Suprapubic skin (tissue), 3 donors: ENCODE results near the gene GPHA2.

Source experiments
- EP300 ChIP-seq: sonication (generic); formaldehyde crosslinking; IDR thresholded peaks from one replicate; pipeline ENCODE4 v1.6.1; 2017; ENCODE audit warnings: antibody characterized with exemption
- POLR2A ChIP-seq, 2 donors: fragments of 450-650 bp; IDR thresholded peaks; one replicate each; pipeline ENCODE4 v1.6.1; 2017; ENCODE audit warnings: antibody characterized with exemption in 2 of 2, mild to moderate bottlenecking in 2 of 2, moderate library complexity in 2 of 2
- TF ChIP-seq, protein P1 (sequence below), 2 donors: fragments of 200-600 bp in 1 of 2; fragments of 450-650 bp in 1 of 2; sonication (generic) in 1 of 2; IDR thresholded peaks; one replicate each; pipeline ENCODE4 v1.5.1; 2016 to 2019; ENCODE audit warnings: antibody characterized with exemption in 2 of 2, mild to moderate bottlenecking in 1 of 2, moderate library complexity in 1 of 2

DNA sequence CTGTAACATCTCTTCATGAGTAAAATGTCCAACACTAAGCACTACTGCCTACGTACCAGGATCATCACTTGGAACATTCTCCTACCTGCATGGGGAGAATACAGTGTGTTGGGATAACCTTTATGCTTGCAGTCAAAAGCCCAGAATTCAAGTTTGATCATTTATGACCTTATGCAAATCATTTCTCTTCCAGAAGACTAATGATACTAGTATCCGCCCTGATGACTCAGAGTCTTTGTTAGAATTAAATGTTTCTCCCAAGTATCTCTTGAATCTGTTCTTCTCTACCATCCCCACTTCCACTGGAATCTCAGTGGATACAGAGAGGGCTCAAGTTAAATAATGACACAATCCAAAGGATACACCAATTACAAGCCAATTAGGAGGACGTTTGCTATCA, 23.8 kb upstream of the GPHA2 start:
- TF ChIP-seq, protein P1, sequence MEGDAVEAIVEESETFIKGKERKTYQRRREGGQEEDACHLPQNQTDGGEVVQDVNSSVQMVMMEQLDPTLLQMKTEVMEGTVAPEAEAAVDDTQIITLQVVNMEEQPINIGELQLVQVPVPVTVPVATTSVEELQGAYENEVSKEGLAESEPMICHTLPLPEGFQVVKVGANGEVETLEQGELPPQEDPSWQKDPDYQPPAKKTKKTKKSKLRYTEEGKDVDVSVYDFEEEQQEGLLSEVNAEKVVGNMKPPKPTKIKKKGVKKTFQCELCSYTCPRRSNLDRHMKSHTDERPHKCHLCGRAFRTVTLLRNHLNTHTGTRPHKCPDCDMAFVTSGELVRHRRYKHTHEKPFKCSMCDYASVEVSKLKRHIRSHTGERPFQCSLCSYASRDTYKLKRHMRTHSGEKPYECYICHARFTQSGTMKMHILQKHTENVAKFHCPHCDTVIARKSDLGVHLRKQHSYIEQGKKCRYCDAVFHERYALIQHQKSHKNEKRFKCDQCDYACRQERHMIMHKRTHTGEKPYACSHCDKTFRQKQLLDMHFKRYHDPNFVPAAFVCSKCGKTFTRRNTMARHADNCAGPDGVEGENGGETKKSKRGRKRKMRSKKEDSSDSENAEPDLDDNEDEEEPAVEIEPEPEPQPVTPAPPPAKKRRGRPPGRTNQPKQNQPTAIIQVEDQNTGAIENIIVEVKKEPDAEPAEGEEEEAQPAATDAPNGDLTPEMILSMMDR (IDR thresholded peaks at IDR 0.05), result no peak
- TF ChIP-seq POLR2A (IDR thresholded peaks at IDR 0.05), result no peak
- no peak for TF ChIP-seq EP300
